ENCODE data around the gene KLF3.

The KLF3 gene

GRCh38 chr4:38630519-38630918, 33.5 kb upstream of the KLF3 start:
- no peak for TF ChIP-seq CTCF (IDR thresholded peaks at IDR 0.05; ENCODE audit: low read length, missing control alignments)
- H3K4me3 ChIP-seq (replicated peaks; ENCODE audit: low read depth, low read length), result no peak overlapping the region
- DNase-seq (ENCODE audit: low read depth), result no peak

- no peak overlapping the region for H3K4me3 ChIP-seq (replicated peaks; ENCODE audit: low read depth, low read length)
- TF ChIP-seq CTCF (IDR thresholded peaks at IDR 0.05; ENCODE audit: low read length, missing control alignments), result no peak
- no peak for DNase-seq (ENCODE audit: low read depth)
These were observed 29.8 kb upstream of the KLF3 start for GRCh38 chr4:38634047-38634759.

DNA sequence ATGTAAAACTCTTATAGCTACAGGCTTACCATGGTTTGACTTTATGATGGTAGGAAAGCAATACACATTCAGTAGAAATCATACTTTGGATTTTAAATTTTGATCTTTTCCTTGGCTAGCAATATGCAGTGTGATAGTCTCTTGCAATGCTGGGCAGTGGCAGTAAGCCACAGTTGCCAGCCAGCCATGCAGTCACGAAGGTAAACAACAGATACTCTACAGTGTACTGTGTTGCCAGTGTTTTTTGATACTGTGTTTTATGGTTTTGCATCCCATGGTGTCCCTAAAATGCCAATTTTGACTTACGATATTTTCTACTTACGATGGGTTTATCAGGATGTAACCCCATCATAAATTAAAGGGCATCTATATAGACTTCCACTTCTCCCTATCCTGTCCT, 24.8 kb upstream of the KLF3 start:
- no peak for DNase-seq (ENCODE audit: low read depth)
- no peak overlapping the region for H3K4me3 ChIP-seq (replicated peaks; ENCODE audit: low read depth, low read length)
- no peak for TF ChIP-seq CTCF (IDR thresholded peaks at IDR 0.05; ENCODE audit: low read length, missing control alignments)

DNA sequence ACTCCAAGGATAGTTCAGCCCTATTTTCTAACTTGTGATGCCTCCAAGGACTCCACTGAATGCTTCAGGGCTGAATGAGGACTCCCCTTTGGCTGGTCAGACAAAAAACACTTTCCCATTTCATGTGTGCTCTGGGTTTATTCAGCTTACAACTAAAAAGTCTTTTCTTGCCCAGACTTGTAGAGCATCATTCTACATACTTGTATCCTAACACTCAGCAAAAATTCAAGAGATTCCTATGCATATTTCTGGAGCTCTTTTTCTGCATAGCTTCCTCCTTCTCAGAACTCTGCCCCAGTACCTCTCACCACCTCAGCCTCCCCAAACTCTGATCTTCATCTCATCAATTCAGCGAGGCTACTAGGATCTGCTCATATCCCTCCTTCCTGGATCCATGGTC, 22.2 kb upstream of the KLF3 start:
- DNase-seq (ENCODE audit: low read depth), result no peak
- no peak overlapping the region for H3K4me3 ChIP-seq (replicated peaks; ENCODE audit: low read depth, low read length)
- no peak for TF ChIP-seq CTCF (IDR thresholded peaks at IDR 0.05; ENCODE audit: low read length, missing control alignments)

DNA sequence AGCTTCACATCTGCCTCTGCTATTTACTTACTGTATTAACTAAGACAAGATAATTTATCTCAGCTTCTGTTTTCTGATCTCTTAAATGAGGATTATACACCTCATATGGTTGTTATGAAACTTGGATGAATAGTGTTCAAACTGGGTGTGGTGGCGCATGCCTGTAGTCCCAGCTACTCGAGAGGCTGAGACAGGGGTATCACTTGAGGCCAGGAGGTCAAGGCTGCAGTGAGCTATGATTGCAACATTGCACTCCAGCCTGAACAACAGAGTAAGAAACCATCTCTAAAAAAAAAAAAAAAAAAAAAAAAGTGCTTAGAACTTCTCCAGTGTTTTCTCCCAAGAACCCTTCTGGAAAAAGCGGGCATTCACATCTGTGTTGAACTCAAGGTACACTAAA, 19.8 kb upstream of the KLF3 start:
- no peak for TF ChIP-seq CTCF (IDR thresholded peaks at IDR 0.05; ENCODE audit: low read length, missing control alignments)
- H3K4me3 ChIP-seq (replicated peaks; ENCODE audit: low read depth, low read length), result no peak overlapping the region
- no peak for DNase-seq (ENCODE audit: low read depth)

DNA sequence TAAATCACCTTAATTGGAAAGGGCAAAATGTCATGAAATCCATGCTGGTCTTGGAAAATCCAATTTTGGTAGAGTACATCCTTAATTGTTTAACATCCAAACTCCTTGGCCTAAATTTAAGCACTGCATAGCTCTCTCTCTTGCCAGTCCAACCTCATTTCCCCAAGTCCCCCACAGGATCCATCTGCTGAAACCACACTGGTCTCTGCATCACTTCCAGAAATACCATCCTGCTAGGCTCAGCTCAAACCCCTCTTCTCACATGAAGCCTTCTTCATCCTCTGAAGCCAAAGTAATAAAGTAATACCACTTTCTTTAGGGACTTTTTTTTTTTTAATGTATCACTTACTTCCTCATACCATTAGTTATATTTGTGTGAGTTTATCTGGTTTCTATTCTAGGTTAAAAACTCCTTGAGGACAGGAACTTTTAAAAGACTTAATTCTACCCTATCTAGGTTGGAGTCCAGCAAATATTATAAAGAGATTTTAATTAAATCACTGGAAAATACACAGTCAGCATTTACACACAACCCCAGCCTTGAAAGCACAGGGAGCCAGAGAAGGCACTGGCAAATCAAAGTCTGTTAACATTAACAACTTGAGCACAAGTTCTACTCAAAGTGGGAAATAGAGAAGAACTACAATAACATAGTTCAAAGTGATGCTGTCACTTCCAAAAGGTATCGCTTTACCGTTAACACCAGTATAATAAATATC, 16.7 kb upstream of the KLF3 start:
- DNase-seq (ENCODE audit: low read depth), result no peak

More for the DNA sequence above, 16.7 kb upstream of the KLF3 start:
- no peak overlapping the region for H3K4me3 ChIP-seq (replicated peaks; ENCODE audit: low read depth, low read length)
- TF ChIP-seq CTCF (IDR thresholded peaks at IDR 0.05; ENCODE audit: low read length, missing control alignments), result no peak

All from fibroblast of pulmonary artery (primary cell).